Peyer's patch (tissue), 4 donors: ENCODE data around the gene CARTPT.

Experiments used
- CTCF ChIP-seq, 6 experiments: fragments of 450-650 bp in 4 of 6; fragments of 200-600 bp in 2 of 6; sonication (generic) in 1 of 6; IDR thresholded peaks; one replicate each; pipeline ENCODE4 v1.5.1; 2017 to 2019; ENCODE audit warnings: antibody characterized with exemption in 6 of 6, mild to moderate bottlenecking in 3 of 6, moderate library complexity in 1 of 6
- POLR2A ChIP-seq, 2 donors: fragments of 450-650 bp; IDR thresholded peaks; one replicate each; pipeline ENCODE4 v1.5.1; 2017; ENCODE audit warnings: antibody characterized with exemption in 2 of 2, mild to moderate bottlenecking in 2 of 2, moderate library complexity in 2 of 2

- no peak for TF ChIP-seq CTCF (IDR thresholded peaks at IDR 0.05)
- no peak for TF ChIP-seq POLR2A (IDR thresholded peaks at IDR 0.05)
These were observed 25.1 kb downstream of the CARTPT start for GRCh38 chr5:71744009-71744790.
